ENCODE measurements around the gene MGAT4C.

- TF ChIP-seq CTCF (optimal IDR thresholded peaks at IDR 0.05 in 1 of 3, IDR thresholded peaks at IDR 0.05 in 1 of 3, conservative IDR thresholded peaks at IDR 0.05 in 1 of 3; ENCODE audit: extremely low read depth in 1 of 3, insufficient read depth in 2 of 3, low read length in 3 of 3): no peak
- no peak for TF ChIP-seq EZH2 (IDR thresholded peaks at IDR 0.05; ENCODE audit: low read length)
Observed at GRCh38 chr12:85955127-85955526, 301.1 kb downstream of the MGAT4C start.
